Measurements from ENCODE around the gene CUX1. TPM values are rescaled to one million over a fixed set of nuclear protein-coding genes. Genes with fewer than 3 reads are reported as not detected.
A peak's percentile ranks its signal among the peaks of the same experiment; 100 is the strongest.

Gene CUX1
- total RNA-seq, 2 donors from 2014 or later, result 42.0 to 47.5 TPM

GRCh38 chr7:101940830-101941229, 123.4 kb downstream of the CUX1 start:
- intact Hi-C loops (cut with DNase I), result no loop called here
- WGBS, 2 donors, result 65 to 71% methylated on average over 8 to 9 of the region's 9 CpGs
- no peaks in the 10 kb centered on the region for H3K36me3 ChIP-seq (replicated peaks in 1 of 2; ENCODE audit: insufficient read depth in 1 of 2, low read depth in 2 of 2)
- H3K4me3 ChIP-seq, result no peak overlapping the region
- no peaks in the 10 kb centered on the region for H3K9me3 ChIP-seq
- H3K27me3 ChIP-seq, result no peaks in the 10 kb centered on the region
- peaks cover 25% of the 10 kb centered on the region for H3K4me1 ChIP-seq
- DNase-seq, result peak; percentile 21 to 48 (median 46)
- no peak overlapping the region for H3K27ac ChIP-seq
- ATAC-seq, result peak; percentile 22
- no peak for TF ChIP-seq POLR2A (IDR thresholded peaks at IDR 0.05)
- TF ChIP-seq, protein P1, sequence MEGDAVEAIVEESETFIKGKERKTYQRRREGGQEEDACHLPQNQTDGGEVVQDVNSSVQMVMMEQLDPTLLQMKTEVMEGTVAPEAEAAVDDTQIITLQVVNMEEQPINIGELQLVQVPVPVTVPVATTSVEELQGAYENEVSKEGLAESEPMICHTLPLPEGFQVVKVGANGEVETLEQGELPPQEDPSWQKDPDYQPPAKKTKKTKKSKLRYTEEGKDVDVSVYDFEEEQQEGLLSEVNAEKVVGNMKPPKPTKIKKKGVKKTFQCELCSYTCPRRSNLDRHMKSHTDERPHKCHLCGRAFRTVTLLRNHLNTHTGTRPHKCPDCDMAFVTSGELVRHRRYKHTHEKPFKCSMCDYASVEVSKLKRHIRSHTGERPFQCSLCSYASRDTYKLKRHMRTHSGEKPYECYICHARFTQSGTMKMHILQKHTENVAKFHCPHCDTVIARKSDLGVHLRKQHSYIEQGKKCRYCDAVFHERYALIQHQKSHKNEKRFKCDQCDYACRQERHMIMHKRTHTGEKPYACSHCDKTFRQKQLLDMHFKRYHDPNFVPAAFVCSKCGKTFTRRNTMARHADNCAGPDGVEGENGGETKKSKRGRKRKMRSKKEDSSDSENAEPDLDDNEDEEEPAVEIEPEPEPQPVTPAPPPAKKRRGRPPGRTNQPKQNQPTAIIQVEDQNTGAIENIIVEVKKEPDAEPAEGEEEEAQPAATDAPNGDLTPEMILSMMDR (IDR thresholded peaks at IDR 0.05), result no peak

- Histone ChIP-seq H3K27me3 (no peaks in the 10 kb centered on the region), H3K4me1 (peaks cover 23% of the 10 kb centered on the region), H3K4me3 (no peak overlapping the region), H3K27ac (peak overlapping the region in 1 of 4 donors; percentile 4), H3K9me3 (no peaks in the 10 kb centered on the region), H3K36me3 (replicated peaks in 1 of 2; ENCODE audit: insufficient read depth in 1 of 2, low read depth in 2 of 2) (no peaks in the 10 kb centered on the region)
- DNase-seq, result peak in 3 of 4 donors; percentile 34 to 57 (median 45)
- ATAC-seq, result peak; percentile 58
- TF ChIP-seq, protein P1 (IDR thresholded peaks at IDR 0.05), result no peak
- TF ChIP-seq POLR2A (IDR thresholded peaks at IDR 0.05), result no peak
- WGBS, 2 donors, result 47 to 60% methylated on average over 12 of the region's 12 CpGs
- intact Hi-C loops (cut with DNase I), result no loop called here
Measured at GRCh38 chr7:101941481-101942383, 124.3 kb downstream of the CUX1 start.

DNA sequence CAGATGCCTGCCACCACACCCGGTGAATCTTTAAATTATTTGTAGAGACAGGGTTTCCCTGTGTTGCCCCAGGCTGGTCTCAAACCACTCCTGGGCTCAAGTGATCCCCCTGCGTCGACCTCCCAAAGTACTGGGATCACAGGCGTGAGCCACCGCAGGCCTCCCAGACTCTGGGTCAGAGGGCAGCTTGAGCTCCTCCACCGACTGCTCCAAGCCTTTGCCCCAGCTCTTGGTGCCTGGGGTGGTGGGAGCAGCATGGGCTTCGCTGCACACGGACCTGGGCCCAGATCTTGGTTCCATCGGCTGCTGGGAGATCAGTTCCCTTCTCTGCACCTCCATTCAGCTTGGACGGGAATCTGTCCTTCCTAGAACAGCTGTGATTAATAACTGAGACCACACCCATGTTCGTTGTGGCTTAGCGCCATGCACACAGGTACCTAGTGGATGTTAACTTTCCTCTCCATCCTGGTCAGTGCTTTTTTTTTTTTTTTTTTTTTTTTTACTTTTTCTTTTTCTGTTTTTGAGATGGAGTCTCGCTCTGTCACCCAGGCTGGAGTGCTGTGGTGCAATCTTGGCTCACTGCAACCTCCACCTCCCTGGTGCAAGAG, 125.3 kb downstream of the CUX1 start:
- H3K9me3 ChIP-seq, result no peaks in the 10 kb centered on the region
- no peaks in the 10 kb centered on the region for H3K27me3 ChIP-seq
- DNase-seq (peak in 1 of 4 donors; percentile 30), ATAC-seq (no peak)
- H3K4me3 ChIP-seq, result no peak overlapping the region
- intact Hi-C loops (cut with DNase I), result no loop called here
- WGBS, 2 donors, result 77 to 83% methylated on average over 4 to 12 of the region's 13 CpGs
- no peaks in the 10 kb centered on the region for H3K36me3 ChIP-seq (replicated peaks in 1 of 2; ENCODE audit: insufficient read depth in 1 of 2, low read depth in 2 of 2)
- H3K4me1 ChIP-seq, result peaks cover 29% of the 10 kb centered on the region
- no peak overlapping the region for H3K27ac ChIP-seq
- TF ChIP-seq, protein P1 (IDR thresholded peaks at IDR 0.05), result no peak
- no peak for TF ChIP-seq POLR2A (IDR thresholded peaks at IDR 0.05)

DNA sequence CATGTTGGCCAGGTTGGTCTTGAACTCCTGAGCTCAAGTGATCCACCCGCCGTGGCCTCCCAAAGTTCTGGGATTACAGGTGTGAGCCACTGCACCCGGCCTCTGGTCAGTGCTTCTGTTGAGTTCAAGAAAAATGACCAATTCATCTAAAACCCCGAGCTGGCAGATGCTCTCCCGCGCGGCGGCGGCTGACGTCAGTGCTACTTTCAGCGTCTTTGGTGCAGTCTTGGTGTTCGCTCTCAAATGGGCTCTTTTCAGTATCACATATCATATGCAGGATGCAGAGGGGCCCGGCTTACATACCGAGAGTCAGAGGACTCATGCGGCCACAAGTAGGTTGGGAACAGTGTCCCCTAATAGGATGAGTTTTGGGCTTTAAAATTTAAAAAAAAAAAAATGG, 125.9 kb downstream of the CUX1 start:
- H3K4me1 ChIP-seq, result peaks cover 33% of the 10 kb centered on the region
- ATAC-seq (no peak), DNase-seq (no peak)
- H3K9me3 ChIP-seq, result no peaks in the 10 kb centered on the region
- H3K27me3 ChIP-seq, result no peaks in the 10 kb centered on the region
- no peak overlapping the region for H3K4me3 ChIP-seq
- intact Hi-C loops (cut with DNase I), result no loop called here
- no peak for TF ChIP-seq POLR2A (IDR thresholded peaks at IDR 0.05)
- TF ChIP-seq, protein P1 (IDR thresholded peaks at IDR 0.05), result no peak
- no peak overlapping the region for H3K27ac ChIP-seq
- H3K36me3 ChIP-seq (replicated peaks in 1 of 2; ENCODE audit: insufficient read depth in 1 of 2, low read depth in 2 of 2), result no peaks in the 10 kb centered on the region
- 92 to 93% methylated on average over 14 to 15 of the region's 15 CpGs for WGBS, 2 donors

All from body of pancreas (tissue), 4 donors.